GM06990 (cell line): ENCODE measurements around the gene NDUFS5.

ENCODE experiments used
- DNase-seq: peaks from one replicate; pipeline ENCODE4 v3.0.0-alpha.2; 2011; ENCODE audit not compliant: insufficient read length; ENCODE audit errors: extremely low read depth
- H3K27me3 ChIP-seq: replicated peaks from 2 replicates; pipeline ENCODE4 v1.6.0; 2011; ENCODE audit warnings: low read length; ENCODE audit not compliant: control insufficient read depth, insufficient read depth
- H3K36me3 ChIP-seq: 2 replicates; pipeline ENCODE4 v1.5.1; 2011; ENCODE audit warnings: low read length; ENCODE audit not compliant: control insufficient read depth, insufficient read depth
- H3K4me3 ChIP-seq: replicated peaks from 2 replicates; pipeline ENCODE4 v1.5.1; 2011; ENCODE audit warnings: low read depth, mild to moderate bottlenecking, control low read depth, low read length
- TF ChIP-seq, protein P1 (sequence below): IDR thresholded peaks from 2 replicates; pipeline ENCODE4 v1.5.1; 2011; ENCODE audit warnings: low read length, control low read depth, mild to moderate bottlenecking, inconsistent platforms; ENCODE audit not compliant: insufficient read depth, poor library complexity, severe bottlenecking

The NDUFS5 gene

GRCh38 chr1:38990738-38991637 lies 35.2 kb upstream of the NDUFS5 start, which contains the start of gene AKIRIN1:
AKIRIN1 (plus strand) TSS chr1:38991276; CDS start chr1:38991381, 105 bp downstream.
- DNase-seq, result peak; percentile 99
- TF ChIP-seq, protein P1, sequence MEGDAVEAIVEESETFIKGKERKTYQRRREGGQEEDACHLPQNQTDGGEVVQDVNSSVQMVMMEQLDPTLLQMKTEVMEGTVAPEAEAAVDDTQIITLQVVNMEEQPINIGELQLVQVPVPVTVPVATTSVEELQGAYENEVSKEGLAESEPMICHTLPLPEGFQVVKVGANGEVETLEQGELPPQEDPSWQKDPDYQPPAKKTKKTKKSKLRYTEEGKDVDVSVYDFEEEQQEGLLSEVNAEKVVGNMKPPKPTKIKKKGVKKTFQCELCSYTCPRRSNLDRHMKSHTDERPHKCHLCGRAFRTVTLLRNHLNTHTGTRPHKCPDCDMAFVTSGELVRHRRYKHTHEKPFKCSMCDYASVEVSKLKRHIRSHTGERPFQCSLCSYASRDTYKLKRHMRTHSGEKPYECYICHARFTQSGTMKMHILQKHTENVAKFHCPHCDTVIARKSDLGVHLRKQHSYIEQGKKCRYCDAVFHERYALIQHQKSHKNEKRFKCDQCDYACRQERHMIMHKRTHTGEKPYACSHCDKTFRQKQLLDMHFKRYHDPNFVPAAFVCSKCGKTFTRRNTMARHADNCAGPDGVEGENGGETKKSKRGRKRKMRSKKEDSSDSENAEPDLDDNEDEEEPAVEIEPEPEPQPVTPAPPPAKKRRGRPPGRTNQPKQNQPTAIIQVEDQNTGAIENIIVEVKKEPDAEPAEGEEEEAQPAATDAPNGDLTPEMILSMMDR, result no peak
- Histone ChIP-seq H3K4me3 (peak within 1 kb of the TSS; percentile 98), H3K36me3 (peaks cover 1% of the 10 kb centered on the region), H3K27me3 (no peaks in the 10 kb centered on the region)

DNA sequence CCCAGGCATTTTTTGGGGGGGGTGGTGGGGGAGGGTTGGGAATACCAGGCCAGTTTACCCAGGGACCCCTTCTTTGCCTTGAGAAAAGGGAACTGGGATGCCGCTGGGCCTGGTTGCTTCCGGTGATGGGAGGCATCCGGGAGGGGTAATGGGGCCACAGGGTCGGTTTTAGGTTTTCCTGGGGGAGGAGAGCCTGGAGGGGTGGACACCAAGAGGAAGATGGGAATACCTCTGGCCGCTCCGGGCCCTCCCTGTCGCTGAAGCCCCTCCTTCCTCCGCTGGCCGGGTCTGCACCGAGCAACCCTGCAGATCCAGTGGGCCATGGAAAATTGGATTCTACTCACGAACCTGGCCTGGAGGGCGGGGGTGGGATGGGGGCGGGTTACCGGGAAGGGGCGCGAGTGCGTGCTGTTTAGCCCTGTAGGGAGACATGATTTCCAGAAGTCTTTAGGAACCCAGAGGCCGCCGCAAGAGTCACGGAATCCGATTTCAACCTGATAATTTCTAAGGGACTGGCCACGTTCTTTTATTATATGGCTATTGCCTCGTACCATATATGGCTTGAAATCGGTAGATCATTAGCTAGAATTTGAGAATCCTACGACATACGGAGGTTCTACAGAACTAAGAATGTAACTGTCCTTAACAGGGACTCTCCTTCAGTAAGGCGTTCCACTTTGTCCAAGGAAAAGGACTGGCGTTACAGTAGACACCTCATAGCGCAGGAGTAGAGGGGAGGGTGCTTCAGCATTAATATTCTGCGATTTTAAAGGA lies 34.3 kb upstream of the NDUFS5 start:
- Histone ChIP-seq H3K4me3 (peak overlapping the region; percentile 98), H3K36me3 (peaks cover 1% of the 10 kb centered on the region), H3K27me3 (no peaks in the 10 kb centered on the region)
- peak; percentile 25 for DNase-seq
- TF ChIP-seq, protein P1, result no peak

DNA sequence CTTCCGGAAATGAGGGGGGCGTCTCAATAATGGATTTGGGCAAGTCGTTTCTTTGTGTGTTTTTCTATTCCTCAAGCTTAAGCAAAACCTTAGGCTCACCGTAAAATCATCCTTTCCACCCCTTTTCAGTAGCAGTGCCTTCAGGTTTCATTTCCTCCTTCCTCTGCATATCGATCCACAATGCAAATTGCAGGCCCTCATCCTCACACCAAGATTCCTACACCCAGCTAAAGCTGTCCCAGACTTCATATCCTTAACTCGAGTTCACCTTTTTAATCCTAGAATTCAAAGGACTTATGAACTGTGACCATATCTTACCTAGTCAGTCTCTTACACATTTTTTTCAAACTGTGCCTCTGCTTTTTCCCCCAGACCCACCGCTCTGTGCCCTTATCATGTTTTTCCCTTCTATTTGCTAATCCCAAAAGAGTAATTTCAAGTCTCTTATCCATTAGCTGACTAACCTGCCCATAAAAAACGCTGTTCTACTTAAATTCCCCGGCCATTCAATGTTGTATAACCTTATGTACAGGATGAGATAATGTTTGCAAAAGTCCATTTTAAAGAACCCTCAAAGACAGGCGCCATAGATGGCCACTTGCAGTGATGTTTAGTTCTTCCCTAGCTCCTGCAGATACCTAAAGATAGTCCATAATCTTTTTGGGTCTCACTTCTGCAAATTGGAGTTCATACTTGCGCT lies 33.6 kb upstream of the NDUFS5 start:
- H3K4me3 ChIP-seq, result peak overlapping the region; percentile 98
- TF ChIP-seq, protein P1, result no peak
- H3K36me3 ChIP-seq, result peaks cover 1% of the 10 kb centered on the region
- DNase-seq, result no peak
- H3K27me3 ChIP-seq, result no peaks in the 10 kb centered on the region

DNA sequence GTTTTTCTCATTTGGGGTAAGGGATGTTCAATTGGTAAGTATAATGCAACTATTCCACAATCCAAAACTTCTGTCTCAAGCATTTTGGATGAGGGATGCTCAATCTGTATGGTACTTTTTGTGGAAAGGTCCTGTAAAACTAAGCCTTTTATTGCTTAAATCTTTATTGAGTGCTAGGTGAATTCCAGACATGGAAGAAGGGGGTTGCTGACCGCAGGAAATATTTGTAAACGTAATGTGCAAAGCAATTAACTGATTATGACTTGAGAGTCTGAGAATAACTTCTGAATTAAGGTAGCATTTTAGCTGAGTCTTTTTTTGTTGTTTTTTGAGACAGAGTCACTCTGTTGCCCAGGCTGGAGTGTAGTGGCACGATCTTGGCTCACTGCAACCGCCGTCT lies 32.0 kb upstream of the NDUFS5 start:
- Histone ChIP-seq H3K4me3 (no peak overlapping the region), H3K36me3 (peaks cover 1% of the 10 kb centered on the region), H3K27me3 (no peaks in the 10 kb centered on the region)
- TF ChIP-seq, protein P1, result no peak
- no peak for DNase-seq

GRCh38 chr1:38997034-38997900 lies 28.9 kb upstream of the NDUFS5 start:
- Histone ChIP-seq H3K4me3 (no peak overlapping the region), H3K36me3 (peaks cover 8% of the 10 kb centered on the region), H3K27me3 (no peaks in the 10 kb centered on the region)
- TF ChIP-seq, protein P1, result no peak
- no peak for DNase-seq
